HUES64 (cell line): ENCODE measurements around the gene URI1. TPM values are rescaled to one million over a fixed set of nuclear protein-coding genes. Genes with fewer than 3 reads are reported as not detected.
"Not testable (repeated sequence)": the region's sequence is repeated elsewhere in the genome, so short reads cannot be mapped to it uniquely, and the experiment has no call there.

ENCODE experiments used
- H3K27ac ChIP-seq: 2 replicates; pipeline ENCODE4 v1.7.0; 2013; ENCODE audit warnings: low read depth, low read length, inconsistent platforms
- H3K27me3 ChIP-seq: 2 replicates; pipeline ENCODE4 v1.6.1; 2013; ENCODE audit warnings: mild to moderate bottlenecking, low read length; ENCODE audit not compliant: insufficient read depth
- H3K36me3 ChIP-seq: 2 replicates; pipeline ENCODE4 v1.6.1; 2013; ENCODE audit warnings: mild to moderate bottlenecking, low read length; ENCODE audit not compliant: insufficient read depth
- H3K4me1 ChIP-seq: 2 replicates; pipeline ENCODE4 v1.6.1; 2013; ENCODE audit warnings: mild to moderate bottlenecking, low read length, moderate library complexity; ENCODE audit not compliant: insufficient read depth
- H3K4me3 ChIP-seq: 2 replicates; pipeline ENCODE4 v1.5.1; 2013; ENCODE audit warnings: mild to moderate bottlenecking, low read length, moderate library complexity
- H3K9ac ChIP-seq: 2 replicates; pipeline ENCODE4 v1.6.1; 2013; ENCODE audit warnings: mild to moderate bottlenecking, low read depth, low read length
- H3K9me3 ChIP-seq: 2 replicates; pipeline ENCODE4 v1.6.1; 2013; ENCODE audit warnings: low read depth, low read length; ENCODE audit not compliant: insufficient read depth
- WGBS: fragments of 150-250, 120-280 bp; methylation state at CpG from one replicate; pipeline ENCODE4 v1.1.7; 2013; ENCODE audit warnings: missing lambda C conversion rate; 5-methylcytosine and 5-hydroxymethylcytosine counted together
- polyA plus RNA-seq, 2 experiments: library from polyadenylated mRNA; stranded (reverse); fragments of 50-300 nt; gene quantifications; one replicate each; pipeline ENCODE4 v1.2.3, GENCODE V29; 2013

The URI1 gene
- 47.3 TPM for polyA plus RNA-seq (2013, experiment 1 of 2)
- 57.3 TPM for polyA plus RNA-seq (2013, experiment 2 of 2)

GRCh38 chr19:29941828-29942403, at the start of gene URI1:
TSS of gene URI1 (plus strand) at chr19:29942239. CDS start at chr19:29942548, 309 bp downstream.
- H3K36me3 ChIP-seq = no peaks in the 10 kb centered on the region
- H3K9ac ChIP-seq = peak within 1 kb of the TSS; percentile 80
- WGBS = under 1% methylated on average over 57 of the region's 59 CpGs
- 0 out of 2 replicates have a peak, but pooled peaks cover 8% of the 10 kb centered on the region for H3K4me1 ChIP-seq
- H3K27ac ChIP-seq = peak within 1 kb of the TSS; percentile 67
- peak within 1 kb of the TSS; percentile 90 for H3K4me3 ChIP-seq
- no peaks in the 10 kb centered on the region for H3K9me3 ChIP-seq
- H3K27me3 ChIP-seq = peaks cover 14% of the 10 kb centered on the region

- 88% methylated on average over 11 of the region's 11 CpGs for WGBS
- no peak overlapping the region for H3K27ac ChIP-seq
- H3K4me1 ChIP-seq = no peaks in the 10 kb centered on the region
- H3K36me3 ChIP-seq = no peaks in the 10 kb centered on the region
- H3K9ac ChIP-seq = no peak overlapping the region
- H3K27me3 ChIP-seq = no peaks in the 10 kb centered on the region
- no peak overlapping the region for H3K4me3 ChIP-seq
- H3K9me3 ChIP-seq = no peaks in the 10 kb centered on the region
These were observed 48.3 kb upstream of the URI1 start for GRCh38 chr19:29893606-29894284.

- Histone ChIP-seq H3K27ac (no peak overlapping the region), H3K4me1 (no peaks in the 10 kb centered on the region), H3K27me3 (no peaks in the 10 kb centered on the region), H3K9ac (no peak overlapping the region), H3K36me3 (no peaks in the 10 kb centered on the region), H3K4me3 (no peak overlapping the region), H3K9me3 (no peaks in the 10 kb centered on the region)
- 86% methylated on average over 6 of the region's 6 CpGs for WGBS
These were observed 45.2 kb upstream of the URI1 start for GRCh38 chr19:29896802-29897201.

- no peaks in the 10 kb centered on the region for H3K4me1 ChIP-seq
- no peaks in the 10 kb centered on the region for H3K9me3 ChIP-seq
- H3K36me3 ChIP-seq = no peaks in the 10 kb centered on the region
- H3K27me3 ChIP-seq = no peaks in the 10 kb centered on the region
- 67% methylated on average over 2 of the region's 3 CpGs for WGBS
- H3K27ac ChIP-seq = no peak overlapping the region
- no peak overlapping the region for H3K4me3 ChIP-seq
- H3K9ac ChIP-seq = no peak overlapping the region
These were observed 44.6 kb upstream of the URI1 start for GRCh38 chr19:29897466-29897865.

GRCh38 chr19:29904017-29904416, 38.0 kb upstream of the URI1 start:
- Histone ChIP-seq H3K27me3 (no peaks in the 10 kb centered on the region), H3K4me1 (no peaks in the 10 kb centered on the region), H3K9me3 (no peaks in the 10 kb centered on the region), H3K9ac (no peak overlapping the region), H3K27ac (no peak overlapping the region), H3K4me3 (no peak overlapping the region), H3K36me3 (no peaks in the 10 kb centered on the region)
- WGBS = 68% methylated on average over 1 of the region's 2 CpGs

- 86% methylated on average over 18 of the region's 18 CpGs for WGBS
- H3K27me3 ChIP-seq = no peaks in the 10 kb centered on the region
These were observed 32.8 kb upstream of the URI1 start for GRCh38 chr19:29908963-29909944.

GRCh38 chr19:29914933-29915332, 27.1 kb upstream of the URI1 start:
- WGBS = 86% methylated on average over 3 of the region's 3 CpGs
- no peaks in the 10 kb centered on the region for H3K4me1 ChIP-seq
- no peak overlapping the region for H3K4me3 ChIP-seq
- no peaks in the 10 kb centered on the region for H3K36me3 ChIP-seq
- H3K9me3 ChIP-seq = no peaks in the 10 kb centered on the region
- H3K9ac ChIP-seq = no peak overlapping the region
- no peak overlapping the region for H3K27ac ChIP-seq
- H3K27me3 ChIP-seq = no peaks in the 10 kb centered on the region

More at GRCh38 chr19:29908963-29909944, 32.8 kb upstream of the URI1 start:
- Histone ChIP-seq H3K9me3 (no peaks in the 10 kb centered on the region), H3K4me3 (no peak overlapping the region), H3K4me1 (0 out of 2 replicates have a peak, but pooled peaks cover 4% of the 10 kb centered on the region), H3K36me3 (no peaks in the 10 kb centered on the region), H3K9ac (no peak overlapping the region), H3K27ac (no peak overlapping the region)

- not testable (repeated sequence) for H3K9ac ChIP-seq, H3K4me3 ChIP-seq, H3K9me3 ChIP-seq, H3K27me3 ChIP-seq, H3K36me3 ChIP-seq, H3K27ac ChIP-seq, H3K4me1 ChIP-seq
- 91% methylated on average over 1 of the region's 2 CpGs for WGBS
These were observed 26.2 kb upstream of the URI1 start for GRCh38 chr19:29915832-29916231.

GRCh38 chr19:29917911-29918310, 24.1 kb upstream of the URI1 start:
- Histone ChIP-seq H3K27me3 (no peaks in the 10 kb centered on the region), H3K27ac (no peak overlapping the region), H3K4me1 (no peaks in the 10 kb centered on the region), H3K9ac (no peak overlapping the region), H3K4me3 (no peak overlapping the region), H3K9me3 (no peaks in the 10 kb centered on the region), H3K36me3 (no peaks in the 10 kb centered on the region)
- 87% methylated on average over 7 of the region's 7 CpGs for WGBS

GRCh38 chr19:29918891-29919290, 23.1 kb upstream of the URI1 start:
- Histone ChIP-seq H3K9ac (no peak overlapping the region), H3K36me3 (no peaks in the 10 kb centered on the region), H3K4me3 (no peak overlapping the region), H3K4me1 (no peaks in the 10 kb centered on the region), H3K9me3 (no peaks in the 10 kb centered on the region), H3K27ac (no peak overlapping the region), H3K27me3 (no peaks in the 10 kb centered on the region)
- WGBS = 96% methylated on average over 6 of the region's 6 CpGs

GRCh38 chr19:29922972-29923371, 19.1 kb upstream of the URI1 start:
- Histone ChIP-seq H3K4me1 (no peaks in the 10 kb centered on the region), H3K27me3 (no peaks in the 10 kb centered on the region), H3K4me3 (no peak overlapping the region), H3K36me3 (no peaks in the 10 kb centered on the region), H3K27ac (no peak overlapping the region), H3K9ac (no peak overlapping the region), H3K9me3 (no peaks in the 10 kb centered on the region)
- 94% methylated on average over 4 of the region's 4 CpGs for WGBS
